COLO668 (cell line): ENCODE results near the gene TIPRL.

Experiments used
- DNase-seq: peaks from one replicate; lab custom pipeline; 2025; ENCODE audit not compliant: unreplicated experiment; lab: John Stamatoyannopoulos, UW

Gene TIPRL

GRCh38 chr1:168246506-168246905, 67.7 kb downstream of the TIPRL start:
- DNase-seq = no peak
